HepG2 (cell line): ENCODE data around the gene HIGD1A. TPM values are rescaled to one million over a fixed set of nuclear protein-coding genes. Genes with fewer than 3 reads are reported as not detected.

ENCODE experiments used
- ATAC-seq: fragments of 200-7000 bp; cut with Tn5 transposase; 3 replicates; pipeline ENCODE4 v1.9.1; 2020; ENCODE audit warnings: mild to moderate bottlenecking, moderate library complexity
- BruUV-seq: library from RNA; stranded (reverse); fragments of 400-500 nt; replicated peaks from 2 replicates; lab custom pipeline; 2021; lab: Mats Ljungman, UMichigan
- CTCF ChIA-PET: fragments of 300-600 bp; formaldehyde crosslinking; extraction: SDS; loops from one replicate; lab custom pipeline; 2021; ENCODE audit warnings: low total read pairs, inconsistent platforms, low intra/inter-chr PET ratio; lab: Yijun Ruan, JAX
- POLR2A ChIA-PET: fragments of 350-600 bp; sonication (Branson Sonifier 250); formaldehyde crosslinking; loops from one replicate; lab custom pipeline; 2020; ENCODE audit warnings: antibody characterized with exemption, inconsistent platforms; lab: Yijun Ruan, JAX
- DNase-seq: peaks from one replicate; pipeline ENCODE4 v3.0.0-alpha.2; 2015; ENCODE audit warnings: low spot score
- FAIRE-seq: peaks from 3 replicates; lab custom pipeline; 2011; peaks lifted over from hg19 to GRCh38; lab: Jason Lieb, UNC
- H2AFZ ChIP-seq: one replicate; pipeline ENCODE4 v1.6.1; 2011; ENCODE audit warnings: low read length, inconsistent platforms
- H3K27ac ChIP-seq: fragments of 300-600 bp; 3 replicates; pipeline ENCODE4 v1.8.0; 2011; ENCODE audit warnings: mixed run types, mild to moderate bottlenecking, mixed read lengths, low read length, inconsistent platforms; ENCODE audit not compliant: insufficient read depth; ENCODE audit errors: extremely low read length
- H3K27me3 ChIP-seq, 2 experiments: fragments of 200-600 bp in 1 of 2; 2 replicates in 1 of 2; 3 replicates in 1 of 2; pipeline versions ENCODE4 v1.6.0 to v1.8.0; 2011; ENCODE audit warnings: low read length in 2 of 2, mild to moderate bottlenecking in 2 of 2, moderate library complexity in 2 of 2, inconsistent platforms in 1 of 2; ENCODE audit not compliant: insufficient read depth in 2 of 2, control insufficient read depth in 1 of 2
- H3K36me3 ChIP-seq, 2 experiments: fragments of 200-600 bp in 1 of 2; replicated peaks in 1 of 2; 2 replicates in 1 of 2; 3 replicates in 1 of 2; pipeline versions ENCODE4 v1.5.1 to v1.8.0; 2011; ENCODE audit warnings: low read length in 2 of 2, inconsistent platforms in 1 of 2; ENCODE audit not compliant: insufficient read depth in 2 of 2, control insufficient read depth in 1 of 2
- H3K4me1 ChIP-seq: 2 replicates; pipeline ENCODE4 v1.5.1; 2012; ENCODE audit warnings: low read length, inconsistent platforms; ENCODE audit not compliant: insufficient read depth
- H3K4me2 ChIP-seq: 2 replicates; pipeline ENCODE4 v1.6.0; 2011; ENCODE audit warnings: low read depth, low read length, inconsistent platforms
- H3K4me3 ChIP-seq, 3 experiments: fragments of 200-600 bp in 1 of 3; sonication (generic), shearing (Covaris generic) in 1 of 3; replicated peaks in 1 of 3; 2 replicates each; pipeline ENCODE4 v1.5.1; 2011 to 2016; ENCODE audit warnings: low read length in 3 of 3, inconsistent platforms in 2 of 3, low read depth in 2 of 3, mild to moderate bottlenecking in 2 of 3, control low read depth in 1 of 3, mixed read lengths in 1 of 3; ENCODE audit not compliant: insufficient read depth in 1 of 3
- H3K79me2 ChIP-seq: one replicate; pipeline ENCODE4 v1.6.1; 2011; ENCODE audit warnings: low read length, inconsistent platforms; ENCODE audit not compliant: insufficient read depth
- H3K9ac ChIP-seq: 2 replicates; pipeline ENCODE4 v1.6.0; 2011; ENCODE audit warnings: mild to moderate bottlenecking, low read depth, low read length, inconsistent platforms; ENCODE audit not compliant: insufficient read depth
- H3K9me3 ChIP-seq: 2 replicates; pipeline ENCODE4 v1.5.1; 2012; ENCODE audit warnings: mild to moderate bottlenecking, low read length
- H4K20me1 ChIP-seq: 2 replicates; pipeline ENCODE4 v1.6.0; 2011; ENCODE audit warnings: inconsistent platforms, mild to moderate bottlenecking, low read length, moderate library complexity; ENCODE audit not compliant: insufficient read depth
- CEBPB ChIP-seq: IDR thresholded peaks from 2 replicates; pipeline ENCODE4 v1.6.1; 2011; ENCODE audit warnings: low read depth, low read length, improper control_type of control experiment, borderline replicate concordance
- CHD2 ChIP-seq: IDR thresholded peaks from 2 replicates; pipeline ENCODE4 v1.6.1; 2011; ENCODE audit warnings: low read depth, low read length, improper control_type of control experiment
- FIP1L1 ChIP-seq: fragments of 200-400 bp; formaldehyde crosslinking; IDR thresholded peaks from 2 replicates; pipeline ENCODE4 v1.6.1; 2018; ENCODE audit warnings: low read depth, mild to moderate bottlenecking, low read length, moderate library complexity, borderline replicate concordance; ENCODE audit not compliant: insufficient read depth
- GATAD2A ChIP-seq: IDR thresholded peaks from 2 replicates; pipeline ENCODE4 v1.6.1; 2016
- KLF13 ChIP-seq: sonication (generic); formaldehyde crosslinking; IDR thresholded peaks from 2 replicates; pipeline ENCODE4 v1.4.0; 2020; ENCODE audit warnings: mild to moderate bottlenecking, missing genetic modification reagents
- MIXL1 ChIP-seq: IDR thresholded peaks from 2 replicates; pipeline ENCODE4 v1.6.1; 2016
- RAD21 ChIP-seq: fragments of 450-650 bp; formaldehyde crosslinking; IDR thresholded peaks from 2 replicates; pipeline ENCODE4 v1.5.0; 2020; ENCODE audit warnings: mild to moderate bottlenecking
- RBFOX2 ChIP-seq: fragments of 200-400 bp; formaldehyde crosslinking; IDR thresholded peaks from 2 replicates; pipeline ENCODE4 v1.6.1; 2017; ENCODE audit warnings: low read depth, mild to moderate bottlenecking, low read length
- YEATS2 ChIP-seq: sonication (generic); formaldehyde crosslinking; IDR thresholded peaks from 2 replicates; pipeline ENCODE4 v1.4.0; 2020; ENCODE audit warnings: missing genetic modification reagents, borderline replicate concordance
- ZNF317 ChIP-seq: sonication (generic); formaldehyde crosslinking; IDR thresholded peaks from 2 replicates; pipeline ENCODE4 v1.5.0; 2020; ENCODE audit warnings: mild to moderate bottlenecking, missing genetic modification reagents
- WGBS: methylation state at CpG from one replicate; pipeline ENCODE4 v1.1.6; 2017; ENCODE audit warnings: low lambda C conversion rate; 5-methylcytosine and 5-hydroxymethylcytosine counted together
- in situ Hi-C: cut with HindIII; loops from 2 replicates; pipeline ENCODE4 v1.10.0; 2017; ENCODE audit warnings: low pct_unique_long_range_greater_than_20kb; ENCODE audit not compliant: extremely low pct_ligation_motif_present
- intact Hi-C: fragments of 100-400 bp; cut with micrococcal nuclease; formaldehyde crosslinking; loops from one replicate; pipeline ENCODE4 v1.10.0; 2022; ENCODE audit not compliant: unreplicated experiment
- polyA plus RNA-seq, 8 experiments: library from polyadenylated mRNA; depleted of rRNA in 3 of 8; stranded (reverse) in 7 of 8; unstranded in 1 of 8; fragments of >200 nt; fragmentation: Illumina TruSeq in 4 of 8; extraction: Trizol in 4 of 8; gene quantifications; 2 replicates each; pipeline versions ENCODE4 v1.2.1 to v1.2.3, GENCODE V29; 2011 to 2016; ENCODE audit warnings: low read depth in 4 of 8, missing spikeins in 1 of 8, mixed read lengths in 1 of 8; ENCODE audit not compliant: insufficient read depth in 1 of 8
- total RNA-seq, 5 experiments: library from RNA; depleted of rRNA; stranded (reverse); fragments of >200 nt; fragmentation: Illumina TruSeq; extraction: Trizol; gene quantifications; 2 replicates each; pipeline ENCODE4 v1.2.3, GENCODE V29; 2016; ENCODE audit warnings: low read depth in 1 of 5
- TF ChIP-seq, protein P1 (sequence below): sonication (generic); formaldehyde crosslinking; IDR thresholded peaks from 2 replicates; pipeline ENCODE4 v1.5.0; 2020; ENCODE audit warnings: mild to moderate bottlenecking, missing genetic modification reagents, moderate library complexity
- TF ChIP-seq, protein P2 (sequence below): sonication (generic); formaldehyde crosslinking; IDR thresholded peaks from 2 replicates; pipeline ENCODE4 v1.4.0; 2020; ENCODE audit warnings: missing genetic modification reagents
- TF ChIP-seq, protein P3 (sequence below): sonication (generic); formaldehyde crosslinking; IDR thresholded peaks from 2 replicates; pipeline ENCODE4 v1.5.0; 2020; ENCODE audit warnings: missing genetic modification reagents

HIGD1A gene
- total and polyA plus RNA-seq, 2 of the 13 experiments (the other 11 are each of a cell fraction or from before 2014, with no cell fraction given) = 222 to 253 TPM

DNA sequence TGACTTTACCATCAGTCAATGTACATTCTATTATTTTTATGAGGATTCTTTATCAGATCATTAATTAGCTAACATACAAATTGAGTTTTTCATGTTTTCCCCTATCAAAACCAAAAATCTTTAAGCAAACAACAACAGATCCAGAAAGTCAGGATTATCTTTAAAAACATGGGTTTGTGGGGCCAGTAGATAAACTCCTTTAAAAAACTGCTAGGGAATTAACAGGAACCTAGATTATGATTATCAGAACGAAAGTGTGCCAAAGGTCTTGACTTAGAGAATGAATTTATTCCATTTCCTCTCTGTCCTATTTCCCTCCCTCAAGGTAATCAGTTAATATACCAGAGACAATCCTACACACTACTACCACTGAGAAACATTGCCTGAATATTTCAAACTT, 18.1 kb downstream of the HIGD1A start:
- Histone ChIP-seq H2AFZ (no peak overlapping the region), H3K9me3 (no peaks in the 10 kb centered on the region), H3K79me2 (peaks cover 26% of the 10 kb centered on the region), H3K27me3 (no peaks in the 10 kb centered on the region), H3K36me3 (peaks cover 6 to 36% of the 10 kb centered on the region in 2 experiments; a peak in 4 of 5 replicates), H4K20me1 (no peaks in the 10 kb centered on the region; the same call in 1 of the 2 replicates), H3K27ac (no peak overlapping the region), H3K4me3 (no peak overlapping the region), H3K4me2 (no peak overlapping the region), H3K4me1 (peaks cover 11% of the 10 kb centered on the region), H3K9ac (no peak overlapping the region)
- no peak for FAIRE-seq
- ATAC-seq = no peak
- POLR2A ChIA-PET = interaction anchor here (1.6 kb wide), 1 partner anchor 19 kb away, joined by 3 read pairs; no protein-coding TSS in a partner anchor
- 100% methylated on average over 1 of the region's 1 CpG for WGBS
- CTCF ChIA-PET = no interaction called here
- intact Hi-C loops = no loop called here
- BruUV-seq = no TSS peak
- no peak for DNase-seq
- TF ChIP-seq KLF13 (CRISPR knock-in tag) (no peak), CEBPB (no peak), FIP1L1 (no peak), RBFOX2 (no peak), CHD2 (no peak)
- in situ Hi-C loops = no loop called here

DNA sequence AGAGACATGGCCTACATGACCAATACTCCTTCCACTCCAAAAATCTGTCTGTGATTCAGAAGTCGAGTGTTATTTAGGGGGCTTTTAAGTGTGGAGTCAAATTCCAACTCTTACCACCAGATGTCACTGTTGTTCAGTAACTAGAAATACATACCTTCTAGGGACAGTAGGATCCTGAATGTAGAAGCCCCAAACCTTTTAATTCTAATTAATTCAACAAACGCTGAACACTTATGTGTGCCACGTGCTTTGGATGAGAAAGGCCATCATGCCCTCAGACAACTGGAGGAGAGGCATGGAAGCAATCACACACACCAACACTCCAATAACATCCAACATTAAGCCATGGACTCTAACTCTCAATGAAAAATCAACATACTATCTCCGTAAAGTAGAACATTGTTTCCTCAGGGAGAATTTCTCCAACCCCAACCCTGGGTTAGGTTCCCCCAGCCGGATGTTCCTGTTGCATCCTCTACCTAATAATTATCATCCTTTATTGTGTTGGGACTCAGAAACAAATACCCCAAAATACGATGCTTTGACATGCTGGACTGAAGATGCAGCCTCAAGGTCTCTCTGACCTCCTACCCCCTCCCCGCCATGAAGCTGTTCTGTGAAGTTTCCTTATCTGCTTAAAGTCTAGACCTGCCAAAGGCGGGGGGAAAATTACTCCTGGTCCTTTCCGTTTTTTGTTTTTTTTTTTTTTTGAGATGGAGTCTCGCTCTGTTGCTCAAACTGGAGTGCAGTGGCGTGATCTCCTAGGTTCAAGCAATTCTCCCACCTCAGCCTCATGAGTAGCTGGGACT, 23.2 kb downstream of the HIGD1A start:
- intact Hi-C loops = loop anchor here (1.0 to 2.0 kb wide), 3 partner anchors 49 to 104 kb away; no protein-coding TSS in a partner anchor
- peak; percentile 84 for ATAC-seq
- no peak overlapping the region for H2AFZ ChIP-seq
- peaks cover 6 to 20% of the 10 kb centered on the region in 2 experiments; a peak in 4 of 5 replicates for H3K36me3 ChIP-seq
- H3K4me3 ChIP-seq = no peak overlapping the region
- WGBS = 65% methylated on average over 11 of the region's 11 CpGs
- BruUV-seq = no TSS peak
- H3K27me3 ChIP-seq = no peaks in the 10 kb centered on the region
- no peak overlapping the region for H3K4me2 ChIP-seq
- peaks cover 3% of the 10 kb centered on the region for H3K79me2 ChIP-seq
- H3K9me3 ChIP-seq = no peaks in the 10 kb centered on the region
- in situ Hi-C loops = loop anchor here (5.0 kb wide), 2 partner anchors 56 to 96 kb away; partner anchors contain the start of gene CYP8B1
- peak; percentile 68 for DNase-seq
- CTCF ChIA-PET = interaction anchor here (1.1 to 4.0 kb wide), 5 partner anchors 37 to 100 kb away, joined by 3 to 76 read pairs (median 11); no protein-coding TSS in a partner anchor
- FAIRE-seq = peak; percentile 79
- no peak overlapping the region for H3K27ac ChIP-seq
- peaks cover 16% of the 10 kb centered on the region for H3K4me1 ChIP-seq
- no peaks in the 10 kb centered on the region for H4K20me1 ChIP-seq
- H3K9ac ChIP-seq = no peak overlapping the region
- POLR2A ChIA-PET = interaction anchor here (1.2 kb wide), 1 partner anchor 50 kb away, joined by 4 read pairs; no protein-coding TSS in a partner anchor
- peak; percentile 78 for TF ChIP-seq RAD21 (CRISPR knock-in tag)
- no peak for TF ChIP-seq YEATS2
- 0 out of 2 replicates have a peak, but pooled peaks have one; percentile 21 for TF ChIP-seq GATAD2A
- TF ChIP-seq, protein P1, sequence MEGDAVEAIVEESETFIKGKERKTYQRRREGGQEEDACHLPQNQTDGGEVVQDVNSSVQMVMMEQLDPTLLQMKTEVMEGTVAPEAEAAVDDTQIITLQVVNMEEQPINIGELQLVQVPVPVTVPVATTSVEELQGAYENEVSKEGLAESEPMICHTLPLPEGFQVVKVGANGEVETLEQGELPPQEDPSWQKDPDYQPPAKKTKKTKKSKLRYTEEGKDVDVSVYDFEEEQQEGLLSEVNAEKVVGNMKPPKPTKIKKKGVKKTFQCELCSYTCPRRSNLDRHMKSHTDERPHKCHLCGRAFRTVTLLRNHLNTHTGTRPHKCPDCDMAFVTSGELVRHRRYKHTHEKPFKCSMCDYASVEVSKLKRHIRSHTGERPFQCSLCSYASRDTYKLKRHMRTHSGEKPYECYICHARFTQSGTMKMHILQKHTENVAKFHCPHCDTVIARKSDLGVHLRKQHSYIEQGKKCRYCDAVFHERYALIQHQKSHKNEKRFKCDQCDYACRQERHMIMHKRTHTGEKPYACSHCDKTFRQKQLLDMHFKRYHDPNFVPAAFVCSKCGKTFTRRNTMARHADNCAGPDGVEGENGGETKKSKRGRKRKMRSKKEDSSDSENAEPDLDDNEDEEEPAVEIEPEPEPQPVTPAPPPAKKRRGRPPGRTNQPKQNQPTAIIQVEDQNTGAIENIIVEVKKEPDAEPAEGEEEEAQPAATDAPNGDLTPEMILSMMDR (CRISPR knock-in tag) = peak; percentile 78
- TF ChIP-seq, protein P2, sequence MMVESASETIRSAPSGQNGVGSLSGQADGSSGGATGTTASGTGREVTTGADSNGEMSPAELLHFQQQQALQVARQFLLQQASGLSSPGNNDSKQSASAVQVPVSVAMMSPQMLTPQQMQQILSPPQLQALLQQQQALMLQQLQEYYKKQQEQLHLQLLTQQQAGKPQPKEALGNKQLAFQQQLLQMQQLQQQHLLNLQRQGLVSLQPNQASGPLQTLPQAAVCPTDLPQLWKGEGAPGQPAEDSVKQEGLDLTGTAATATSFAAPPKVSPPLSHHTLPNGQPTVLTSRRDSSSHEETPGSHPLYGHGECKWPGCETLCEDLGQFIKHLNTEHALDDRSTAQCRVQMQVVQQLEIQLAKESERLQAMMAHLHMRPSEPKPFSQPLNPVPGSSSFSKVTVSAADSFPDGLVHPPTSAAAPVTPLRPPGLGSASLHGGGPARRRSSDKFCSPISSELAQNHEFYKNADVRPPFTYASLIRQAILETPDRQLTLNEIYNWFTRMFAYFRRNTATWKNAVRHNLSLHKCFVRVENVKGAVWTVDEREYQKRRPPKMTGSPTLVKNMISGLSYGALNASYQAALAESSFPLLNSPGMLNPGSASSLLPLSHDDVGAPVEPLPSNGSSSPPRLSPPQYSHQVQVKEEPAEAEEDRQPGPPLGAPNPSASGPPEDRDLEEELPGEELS (CRISPR knock-in tag) = no peak
- 0 out of 2 replicates have a peak, but pooled peaks have one; percentile 15 for TF ChIP-seq MIXL1 (CRISPR knock-in tag)
- TF ChIP-seq, protein P3, sequence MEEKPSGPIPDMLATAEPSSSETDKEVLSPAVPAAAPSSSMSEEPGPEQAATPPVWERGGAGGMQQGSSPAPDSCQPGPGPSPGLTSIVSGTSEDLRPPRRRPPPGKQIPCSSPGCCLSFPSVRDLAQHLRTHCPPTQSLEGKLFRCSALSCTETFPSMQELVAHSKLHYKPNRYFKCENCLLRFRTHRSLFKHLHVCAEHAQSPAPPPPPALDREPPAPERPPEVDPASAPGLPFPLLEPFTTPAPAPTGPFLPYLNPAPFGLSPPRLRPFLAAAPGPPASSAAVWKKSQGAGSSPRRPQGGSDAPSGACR (CRISPR knock-in tag) = 0 out of 2 replicates have a peak, but pooled peaks have one; percentile 25
- no peak for TF ChIP-seq ZNF317 (CRISPR knock-in tag)
